ENCODE measurements around the gene QPCTL. TPM values are rescaled to one million over a fixed set of nuclear protein-coding genes. Genes with fewer than 3 reads are reported as not detected.

The QPCTL gene
- total and polyA plus RNA-seq, 2 of the 13 experiments (the other 11 are each of a cell fraction or from before 2014, with no cell fraction given): 16.0 to 19.1 TPM

GRCh38 chr19:45692187-45693105 is at the start of gene QPCTL (continued):
- TF ChIP-seq, protein P1, sequence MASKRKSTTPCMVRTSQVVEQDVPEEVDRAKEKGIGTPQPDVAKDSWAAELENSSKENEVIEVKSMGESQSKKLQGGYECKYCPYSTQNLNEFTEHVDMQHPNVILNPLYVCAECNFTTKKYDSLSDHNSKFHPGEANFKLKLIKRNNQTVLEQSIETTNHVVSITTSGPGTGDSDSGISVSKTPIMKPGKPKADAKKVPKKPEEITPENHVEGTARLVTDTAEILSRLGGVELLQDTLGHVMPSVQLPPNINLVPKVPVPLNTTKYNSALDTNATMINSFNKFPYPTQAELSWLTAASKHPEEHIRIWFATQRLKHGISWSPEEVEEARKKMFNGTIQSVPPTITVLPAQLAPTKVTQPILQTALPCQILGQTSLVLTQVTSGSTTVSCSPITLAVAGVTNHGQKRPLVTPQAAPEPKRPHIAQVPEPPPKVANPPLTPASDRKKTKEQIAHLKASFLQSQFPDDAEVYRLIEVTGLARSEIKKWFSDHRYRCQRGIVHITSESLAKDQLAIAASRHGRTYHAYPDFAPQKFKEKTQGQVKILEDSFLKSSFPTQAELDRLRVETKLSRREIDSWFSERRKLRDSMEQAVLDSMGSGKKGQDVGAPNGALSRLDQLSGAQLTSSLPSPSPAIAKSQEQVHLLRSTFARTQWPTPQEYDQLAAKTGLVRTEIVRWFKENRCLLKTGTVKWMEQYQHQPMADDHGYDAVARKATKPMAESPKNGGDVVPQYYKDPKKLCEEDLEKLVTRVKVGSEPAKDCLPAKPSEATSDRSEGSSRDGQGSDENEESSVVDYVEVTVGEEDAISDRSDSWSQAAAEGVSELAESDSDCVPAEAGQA (IDR thresholded peaks at IDR 0.05; ENCODE audit: low read depth): peak; percentile 37; the same call in 1 of the 2 replicates
- TF ChIP-seq, protein P1 (CRISPR knock-in tag; IDR thresholded peaks at IDR 0.05; ENCODE audit: borderline replicate concordance): no peak
- TF ChIP-seq ZNF446 (CRISPR knock-in tag; IDR thresholded peaks at IDR 0.05) (0 out of 2 replicates have a peak, but pooled peaks have one; percentile 65), ZBTB21 (CRISPR knock-in tag; IDR thresholded peaks at IDR 0.05) (no peak), PATZ1 (CRISPR knock-in tag; IDR thresholded peaks at IDR 0.05) (peak; percentile 20; the same call in 1 of the 2 replicates), ZNF33A (CRISPR knock-in tag; IDR thresholded peaks at IDR 0.05; ENCODE audit: borderline replicate concordance) (no peak), ZSCAN25 (CRISPR knock-in tag; IDR thresholded peaks at IDR 0.05) (no peak), CBX2 (IDR thresholded peaks at IDR 0.05; ENCODE audit: low read depth, low read length) (no peak), CBX2 (CRISPR knock-in tag; IDR thresholded peaks at IDR 0.05; ENCODE audit: low read depth) (0 out of 2 replicates have a peak, but pooled peaks have one; percentile 5), PHF21A (CRISPR knock-in tag; IDR thresholded peaks at IDR 0.05) (0 out of 2 replicates have a peak, but pooled peaks have one; percentile 37), RNF2 (conservative IDR thresholded peaks at IDR 0.05; ENCODE audit: low read depth) (no peak), ZNF670 (CRISPR knock-in tag; IDR thresholded peaks at IDR 0.05; ENCODE audit: borderline replicate concordance) (no peak), POLR2A (IDR thresholded peaks at IDR 0.05; ENCODE audit: insufficient read depth in 1 of 2, low read depth in 2 of 2, low read length in 2 of 2) (peak; percentile 95 to 96), ZNF138 (CRISPR knock-in tag; IDR thresholded peaks at IDR 0.05; ENCODE audit: low read depth) (peak; percentile 75; the same call in 1 of the 2 replicates)
- TF ChIP-seq, protein P2, sequence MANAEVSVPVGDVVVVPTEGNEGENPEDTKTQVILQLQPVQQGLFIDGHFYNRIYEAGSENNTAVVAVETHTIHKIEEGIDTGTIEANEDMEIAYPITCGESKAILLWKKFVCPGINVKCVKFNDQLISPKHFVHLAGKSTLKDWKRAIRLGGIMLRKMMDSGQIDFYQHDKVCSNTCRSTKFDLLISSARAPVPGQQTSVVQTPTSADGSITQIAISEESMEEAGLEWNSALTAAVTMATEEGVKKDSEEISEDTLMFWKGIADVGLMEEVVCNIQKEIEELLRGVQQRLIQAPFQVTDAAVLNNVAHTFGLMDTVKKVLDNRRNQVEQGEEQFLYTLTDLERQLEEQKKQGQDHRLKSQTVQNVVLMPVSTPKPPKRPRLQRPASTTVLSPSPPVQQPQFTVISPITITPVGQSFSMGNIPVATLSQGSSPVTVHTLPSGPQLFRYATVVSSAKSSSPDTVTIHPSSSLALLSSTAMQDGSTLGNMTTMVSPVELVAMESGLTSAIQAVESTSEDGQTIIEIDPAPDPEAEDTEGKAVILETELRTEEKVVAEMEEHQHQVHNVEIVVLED (CRISPR knock-in tag; IDR thresholded peaks at IDR 0.05; ENCODE audit: borderline replicate concordance): peak; percentile 79
- TF ChIP-seq, protein P3, sequence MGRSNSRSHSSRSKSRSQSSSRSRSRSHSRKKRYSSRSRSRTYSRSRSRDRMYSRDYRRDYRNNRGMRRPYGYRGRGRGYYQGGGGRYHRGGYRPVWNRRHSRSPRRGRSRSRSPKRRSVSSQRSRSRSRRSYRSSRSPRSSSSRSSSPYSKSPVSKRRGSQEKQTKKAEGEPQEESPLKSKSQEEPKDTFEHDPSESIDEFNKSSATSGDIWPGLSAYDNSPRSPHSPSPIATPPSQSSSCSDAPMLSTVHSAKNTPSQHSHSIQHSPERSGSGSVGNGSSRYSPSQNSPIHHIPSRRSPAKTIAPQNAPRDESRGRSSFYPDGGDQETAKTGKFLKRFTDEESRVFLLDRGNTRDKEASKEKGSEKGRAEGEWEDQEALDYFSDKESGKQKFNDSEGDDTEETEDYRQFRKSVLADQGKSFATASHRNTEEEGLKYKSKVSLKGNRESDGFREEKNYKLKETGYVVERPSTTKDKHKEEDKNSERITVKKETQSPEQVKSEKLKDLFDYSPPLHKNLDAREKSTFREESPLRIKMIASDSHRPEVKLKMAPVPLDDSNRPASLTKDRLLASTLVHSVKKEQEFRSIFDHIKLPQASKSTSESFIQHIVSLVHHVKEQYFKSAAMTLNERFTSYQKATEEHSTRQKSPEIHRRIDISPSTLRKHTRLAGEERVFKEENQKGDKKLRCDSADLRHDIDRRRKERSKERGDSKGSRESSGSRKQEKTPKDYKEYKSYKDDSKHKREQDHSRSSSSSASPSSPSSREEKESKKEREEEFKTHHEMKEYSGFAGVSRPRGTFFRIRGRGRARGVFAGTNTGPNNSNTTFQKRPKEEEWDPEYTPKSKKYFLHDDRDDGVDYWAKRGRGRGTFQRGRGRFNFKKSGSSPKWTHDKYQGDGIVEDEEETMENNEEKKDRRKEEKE (IDR thresholded peaks at IDR 0.05): no peak
